A673 (cell line): ENCODE results near the gene NIFK. TPM values are rescaled to one million over a fixed set of nuclear protein-coding genes. Genes with fewer than 3 reads are reported as not detected.

ENCODE experiments used
- BruUV-seq: library from RNA; stranded (reverse); fragments of 400-500 nt; replicated peaks from 2 replicates; lab custom pipeline; 2021; lab: Mats Ljungman, UMichigan
- CTCF ChIA-PET: fragments of 300-600 bp; sonication (Branson Sonifier 250); formaldehyde crosslinking; loops from one replicate; lab custom pipeline; 2022; ENCODE audit warnings: antibody characterized with exemption; lab: Charles Lee
- POLR2A ChIA-PET: fragments of 300-600 bp; sonication (Branson Sonifier 250); formaldehyde crosslinking; loops from one replicate; lab custom pipeline; 2022; ENCODE audit warnings: antibody characterized with exemption; ENCODE audit not compliant: low non-redundant PET; lab: Charles Lee
- DNase-seq: peaks from one replicate; pipeline ENCODE4 v3.0.0-alpha.2; 2015; ENCODE audit warnings: low spot score
- H3K27ac ChIP-seq: fragments of 200-600 bp; sonication (generic); 2 replicates; pipeline ENCODE4 v1.5.1; 2016; ENCODE audit warnings: mixed run types, low read depth, mild to moderate bottlenecking, mixed read lengths, antibody characterized with exemption, low read length; ENCODE audit not compliant: poor library complexity, severe bottlenecking
- H3K27me3 ChIP-seq: fragments of 200-600 bp; sonication (generic); replicated peaks from 2 replicates; pipeline ENCODE4 v1.6.1; 2017; ENCODE audit warnings: mixed run types, low read depth, mild to moderate bottlenecking, mixed read lengths, antibody characterized with exemption, low read length; ENCODE audit not compliant: insufficient read depth, poor library complexity
- H3K36me3 ChIP-seq: fragments of 200-600 bp; sonication (generic); 2 replicates; pipeline ENCODE4 v1.6.1; 2016; ENCODE audit warnings: mixed run types, mild to moderate bottlenecking, mixed read lengths, antibody characterized with exemption, low read length; ENCODE audit not compliant: insufficient read depth, poor library complexity, severe bottlenecking
- H3K4me1 ChIP-seq: fragments of 200-600 bp; sonication (generic); 2 replicates; pipeline ENCODE4 v1.6.1; 2017; ENCODE audit warnings: mixed run types, mild to moderate bottlenecking, mixed read lengths, antibody characterized with exemption, low read length; ENCODE audit not compliant: insufficient read depth, poor library complexity, severe bottlenecking
- H3K4me3 ChIP-seq: fragments of 200-600 bp; sonication (generic); 2 replicates; pipeline ENCODE4 v1.5.1; 2016; ENCODE audit warnings: low read depth, mixed run types, mild to moderate bottlenecking, mixed read lengths, low read length; ENCODE audit not compliant: poor library complexity, severe bottlenecking
- H3K9me3 ChIP-seq: fragments of 200-600 bp; sonication (generic); 2 replicates; pipeline ENCODE4 v1.6.1; 2016; ENCODE audit warnings: mixed run types, low read depth, mild to moderate bottlenecking, mixed read lengths, antibody characterized with exemption, low read length; ENCODE audit not compliant: poor library complexity, severe bottlenecking
- EZH2 ChIP-seq: fragments of 200-600 bp; sonication (generic); IDR thresholded peaks from 2 replicates; pipeline ENCODE4 v1.6.1; 2017; ENCODE audit warnings: borderline replicate concordance, low read depth, mild to moderate bottlenecking, mixed read lengths, antibody characterized with exemption, low read length; ENCODE audit not compliant: poor library complexity, severe bottlenecking
- intact Hi-C: fragments of 100-400 bp; cut with micrococcal nuclease; formaldehyde crosslinking; loops from one replicate; pipeline ENCODE4 v1.10.0; 2022; ENCODE audit not compliant: unreplicated experiment
- total RNA-seq: library from RNA; stranded (reverse); gene quantifications from 2 replicates; pipeline ENCODE4 v1.2.3, GENCODE V29; 2021
- TF ChIP-seq, protein P1 (sequence below): fragments of 300-800, 200-600 bp; sonication (generic); conservative IDR thresholded peaks from 2 replicates; pipeline ENCODE4 v1.5.1; 2017; ENCODE audit warnings: low read depth, mild to moderate bottlenecking, antibody characterized with exemption, low read length, moderate library complexity, mixed read lengths

The NIFK gene
- total RNA-seq, 1 experiment from 2014 or later, result 97.4 TPM

DNA sequence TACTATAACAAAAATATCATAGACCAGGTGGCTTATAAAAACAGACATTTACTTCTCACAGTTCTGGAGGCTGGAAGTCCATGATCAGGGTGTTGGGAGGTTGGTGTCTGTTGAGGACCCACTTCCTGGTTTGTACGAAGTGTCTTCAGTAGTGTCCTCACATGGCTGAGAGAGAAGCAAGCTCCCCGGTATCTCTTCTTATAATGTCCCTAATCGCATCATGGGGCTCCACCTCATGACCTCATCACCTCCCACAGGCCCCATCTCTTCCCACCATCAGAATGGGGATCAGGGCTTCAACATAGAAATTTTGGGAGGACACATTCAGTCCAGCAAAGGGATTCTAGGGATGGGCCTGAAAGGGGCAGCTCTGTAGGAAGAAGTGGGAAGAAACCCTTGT lies 4.8 kb upstream of the NIFK start:
- intact Hi-C loops, result no loop called here

GRCh38 chr2:121740973-121741372 lies 4.3 kb upstream of the NIFK start:
- BruUV-seq, result no TSS peak
- POLR2A ChIA-PET, result no interaction called here
- Histone ChIP-seq H3K27ac (no peak overlapping the region), H3K4me3 (no peak overlapping the region), H3K36me3 (no peaks in the 10 kb centered on the region), H3K9me3 (no peaks in the 10 kb centered on the region), H3K27me3 (no peaks in the 10 kb centered on the region), H3K4me1 (no peaks in the 10 kb centered on the region)
- TF ChIP-seq, protein P1, sequence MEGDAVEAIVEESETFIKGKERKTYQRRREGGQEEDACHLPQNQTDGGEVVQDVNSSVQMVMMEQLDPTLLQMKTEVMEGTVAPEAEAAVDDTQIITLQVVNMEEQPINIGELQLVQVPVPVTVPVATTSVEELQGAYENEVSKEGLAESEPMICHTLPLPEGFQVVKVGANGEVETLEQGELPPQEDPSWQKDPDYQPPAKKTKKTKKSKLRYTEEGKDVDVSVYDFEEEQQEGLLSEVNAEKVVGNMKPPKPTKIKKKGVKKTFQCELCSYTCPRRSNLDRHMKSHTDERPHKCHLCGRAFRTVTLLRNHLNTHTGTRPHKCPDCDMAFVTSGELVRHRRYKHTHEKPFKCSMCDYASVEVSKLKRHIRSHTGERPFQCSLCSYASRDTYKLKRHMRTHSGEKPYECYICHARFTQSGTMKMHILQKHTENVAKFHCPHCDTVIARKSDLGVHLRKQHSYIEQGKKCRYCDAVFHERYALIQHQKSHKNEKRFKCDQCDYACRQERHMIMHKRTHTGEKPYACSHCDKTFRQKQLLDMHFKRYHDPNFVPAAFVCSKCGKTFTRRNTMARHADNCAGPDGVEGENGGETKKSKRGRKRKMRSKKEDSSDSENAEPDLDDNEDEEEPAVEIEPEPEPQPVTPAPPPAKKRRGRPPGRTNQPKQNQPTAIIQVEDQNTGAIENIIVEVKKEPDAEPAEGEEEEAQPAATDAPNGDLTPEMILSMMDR, result no peak
- no peak for TF ChIP-seq EZH2
- intact Hi-C loops, result no loop called here
- DNase-seq, result no peak
- CTCF ChIA-PET, result no interaction called here

More for the DNA sequence above, 4.8 kb upstream of the NIFK start:
- DNase-seq, result no peak
- no peaks in the 10 kb centered on the region for H3K36me3 ChIP-seq
- ChIA-PET CTCF (no interaction called here), POLR2A (no interaction called here)
- H3K27me3 ChIP-seq, result no peaks in the 10 kb centered on the region
- no TSS peak for BruUV-seq
- TF ChIP-seq, protein P1, result no peak
- TF ChIP-seq EZH2, result no peak
- no peak overlapping the region for H3K27ac ChIP-seq
- no peaks in the 10 kb centered on the region for H3K4me1 ChIP-seq
- no peaks in the 10 kb centered on the region for H3K9me3 ChIP-seq
- H3K4me3 ChIP-seq, result no peak overlapping the region

DNA sequence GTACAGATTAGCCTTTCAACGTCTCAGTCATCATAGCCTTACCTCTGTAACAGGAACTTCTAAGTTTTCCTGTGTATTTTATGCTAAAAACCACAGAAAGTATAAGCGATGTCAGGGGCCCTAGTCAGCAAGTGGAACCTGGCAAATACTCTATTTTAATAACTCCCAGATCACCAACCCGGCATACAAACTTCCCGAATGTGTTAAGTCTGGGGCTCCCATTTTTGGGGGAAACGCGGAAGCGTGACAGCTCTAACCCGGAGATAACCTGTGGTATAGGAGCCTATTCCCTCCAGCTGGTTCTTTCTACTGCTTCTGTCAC lies 574 bp downstream of the NIFK start:
- Histone ChIP-seq H3K27ac (peak overlapping the region; percentile 74), H3K9me3 (no peaks in the 10 kb centered on the region), H3K4me3 (peak overlapping the region; percentile 72), H3K27me3 (no peaks in the 10 kb centered on the region), H3K4me1 (peaks cover 3% of the 10 kb centered on the region), H3K36me3 (peaks cover 31% of the 10 kb centered on the region)
- POLR2A ChIA-PET, result interaction anchor here (0.5 kb wide), 1 partner anchor 21 kb away, joined by 3 read pairs; no protein-coding TSS in a partner anchor
- no peak for DNase-seq
- intact Hi-C loops, result loop anchor here (5.0 kb wide), 1 partner anchor 204 kb away; the partner anchor contains the start of gene RNU4ATAC
- BruUV-seq, result no TSS peak
- CTCF ChIA-PET, result interaction anchor here (1.0 to 1.1 kb wide), 2 partner anchors 17 to 931 kb away, joined by 4 to 5 read pairs; no protein-coding TSS in a partner anchor
- no peak for TF ChIP-seq EZH2
- TF ChIP-seq, protein P1, result no peak
